ENCODE measurements around the gene CEP128.
"Not testable (repeated sequence)": the region's sequence is repeated elsewhere in the genome, so short reads cannot be mapped to it uniquely, and the experiment has no call there.

Gene CEP128

DNA sequence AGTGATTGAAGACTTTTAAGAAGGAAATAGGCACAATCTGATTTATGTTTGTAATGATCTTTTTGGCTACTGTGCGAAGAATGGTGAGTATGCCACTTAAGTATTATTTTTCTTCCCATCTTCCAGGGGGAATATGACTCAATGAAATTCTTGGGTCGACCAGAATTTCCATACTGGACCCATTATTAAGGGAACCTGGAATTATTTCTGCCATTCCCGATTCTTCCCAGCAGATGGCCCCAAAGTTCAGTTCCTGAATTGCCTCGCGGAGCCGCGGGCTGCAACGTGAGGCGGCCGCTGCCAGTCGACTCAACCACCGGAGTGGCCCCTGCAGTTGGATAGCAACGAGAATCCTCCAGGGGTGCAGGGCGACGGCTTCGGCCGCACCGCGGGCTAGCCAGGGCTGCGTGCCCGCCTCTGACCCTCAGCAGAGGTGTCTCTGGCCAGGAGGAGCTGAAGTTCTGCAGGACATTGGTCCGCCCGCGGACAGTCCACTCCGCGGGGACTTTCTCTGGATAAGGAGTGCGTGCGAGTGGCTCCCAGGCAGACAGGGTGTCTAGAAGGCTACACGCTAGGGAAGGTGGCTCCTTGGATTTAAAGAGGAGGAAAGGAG, 13.3 kb upstream of the CEP128 start:
- TF ChIP-seq CTCF (IDR thresholded peaks at IDR 0.05; ENCODE audit: borderline replicate concordance, insufficient read depth, low read depth, low read length): peak; percentile 57
- no peak overlapping the region for H3K4me3 ChIP-seq (ENCODE audit: low read depth, low read length)

DNA sequence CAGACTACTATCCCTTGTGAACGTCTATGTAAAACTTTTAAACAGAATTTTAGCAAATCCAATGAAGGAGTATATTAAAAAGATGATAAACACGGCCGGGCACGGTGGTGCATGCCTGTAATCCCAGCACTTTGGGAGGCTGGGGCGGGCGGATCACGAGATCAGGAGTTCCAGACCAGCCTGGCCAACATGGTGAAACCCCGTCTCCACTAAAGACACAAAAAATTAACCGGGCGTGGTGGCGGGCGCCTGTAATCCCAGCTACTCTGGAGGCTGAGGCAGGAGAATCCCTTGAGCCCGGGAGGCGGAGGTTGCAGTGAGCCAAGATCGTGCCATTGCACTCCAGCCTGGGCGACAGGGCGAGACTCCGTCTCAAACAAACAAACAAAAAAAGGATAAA, 11.7 kb upstream of the CEP128 start:
- H3K4me3 ChIP-seq (ENCODE audit: low read depth, low read length): not testable (repeated sequence)

- no peak for TF ChIP-seq CTCF (IDR thresholded peaks at IDR 0.05; ENCODE audit: borderline replicate concordance, insufficient read depth, low read depth, low read length)
- no peak overlapping the region for H3K4me3 ChIP-seq (ENCODE audit: low read depth, low read length)
Observed at GRCh38 chr14:80951491-80951890, 10.0 kb upstream of the CEP128 start.

GRCh38 chr14:80948291-80948690, 6.8 kb upstream of the CEP128 start:
- H3K4me3 ChIP-seq (ENCODE audit: low read depth, low read length): no peak overlapping the region
- TF ChIP-seq CTCF (IDR thresholded peaks at IDR 0.05; ENCODE audit: borderline replicate concordance, insufficient read depth, low read depth, low read length): no peak

- TF ChIP-seq CTCF (IDR thresholded peaks at IDR 0.05; ENCODE audit: borderline replicate concordance, insufficient read depth, low read depth, low read length): no peak
- H3K4me3 ChIP-seq (ENCODE audit: low read depth, low read length): no peak overlapping the region
Observed at GRCh38 chr14:80946797-80947196, 5.3 kb upstream of the CEP128 start.

DNA sequence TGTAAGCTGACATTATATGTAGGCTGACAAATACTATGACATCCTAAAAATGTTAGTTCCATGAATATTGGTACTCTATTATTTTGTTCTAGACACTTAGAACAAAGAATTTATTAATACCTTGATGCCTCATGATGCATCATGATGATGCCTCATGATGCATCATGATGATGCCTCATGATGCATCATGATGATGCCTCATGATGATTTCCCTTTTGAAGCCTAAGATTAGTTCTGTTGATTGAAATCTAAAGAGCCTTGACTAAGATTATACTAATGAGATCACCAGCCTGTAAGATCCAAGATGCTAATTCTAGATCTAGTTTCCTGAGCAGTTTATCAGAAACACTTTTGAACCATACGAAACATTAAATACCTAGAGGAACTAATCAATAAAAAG, 4.6 kb upstream of the CEP128 start:
- no peak for TF ChIP-seq CTCF (IDR thresholded peaks at IDR 0.05; ENCODE audit: borderline replicate concordance, insufficient read depth, low read depth, low read length)
- H3K4me3 ChIP-seq (ENCODE audit: low read depth, low read length): no peak overlapping the region

DNA sequence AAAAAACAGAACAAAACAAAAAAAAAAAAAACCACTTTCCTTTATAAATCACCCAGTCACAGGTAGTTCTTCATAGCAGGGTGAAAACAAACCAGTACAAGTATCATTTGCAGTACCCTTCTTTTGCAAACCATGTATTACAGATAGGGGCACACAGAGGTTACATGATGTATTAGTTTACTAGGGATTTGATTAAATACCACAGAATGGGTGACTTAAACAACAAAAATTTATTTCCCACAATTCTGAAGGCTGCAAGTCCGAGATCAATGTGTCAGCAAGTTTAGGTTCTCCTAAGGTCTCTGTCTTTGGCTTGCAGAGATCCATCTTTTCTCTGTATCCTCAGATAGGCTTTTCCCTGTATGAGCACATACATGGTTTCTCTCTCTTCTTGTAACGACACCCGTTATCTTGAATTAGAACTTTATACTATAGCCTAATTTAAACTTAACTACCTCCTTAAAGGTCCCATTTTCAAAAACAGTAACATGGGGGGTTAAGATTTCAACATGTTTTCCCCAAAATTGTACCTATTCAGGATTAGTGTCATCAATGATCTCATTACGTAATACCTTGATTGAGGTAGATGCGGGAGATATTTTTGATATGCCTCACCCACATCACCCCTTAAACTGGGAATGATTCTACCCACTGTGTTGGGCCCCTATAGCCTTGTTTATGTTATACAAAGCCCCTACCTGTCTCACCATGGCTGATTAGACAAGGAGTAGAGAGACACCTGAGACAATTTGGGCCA, 3.5 kb upstream of the CEP128 start:
- TF ChIP-seq CTCF (IDR thresholded peaks at IDR 0.05; ENCODE audit: borderline replicate concordance, insufficient read depth, low read depth, low read length): no peak
- no peak overlapping the region for H3K4me3 ChIP-seq (ENCODE audit: low read depth, low read length)
